Smooth muscle cell (in vitro differentiated cells): ENCODE data around the gene TSLP. TPM values are rescaled to one million over a fixed set of nuclear protein-coding genes. Genes with fewer than 3 reads are reported as not detected.
A peak's percentile ranks its signal among the peaks of the same experiment; 100 is the strongest.

Source experiments
- DNase-seq: peaks from one replicate; lab custom pipeline; 2025; ENCODE audit not compliant: unreplicated experiment; lab: John Stamatoyannopoulos, UW
- H2AFZ ChIP-seq: fragments of 200-600 bp; sonication (generic); 2 replicates; pipeline ENCODE4 v1.6.0; 2016; ENCODE audit warnings: antibody characterized with exemption, low read depth, mild to moderate bottlenecking
- H3F3A ChIP-seq: fragments of 200-600 bp; sonication (generic); 2 replicates; pipeline ENCODE4 v1.6.0; 2017; ENCODE audit warnings: antibody characterized with exemption, low read depth
- H3K27ac ChIP-seq: fragments of 200-600 bp; sonication (generic); 2 replicates; pipeline ENCODE4 v1.5.1; 2016; ENCODE audit warnings: low read depth, mild to moderate bottlenecking
- H3K27me3 ChIP-seq: fragments of 200-600 bp; sonication (generic); 2 replicates; pipeline ENCODE4 v1.6.1; 2016; ENCODE audit warnings: low read depth, mild to moderate bottlenecking
- H3K36me3 ChIP-seq: fragments of 200-600 bp; sonication (generic); 2 replicates; pipeline ENCODE4 v1.5.1; 2016; ENCODE audit warnings: low read depth
- H3K4me1 ChIP-seq: fragments of 200-600 bp; sonication (generic); 2 replicates; pipeline ENCODE4 v1.5.1; 2016; ENCODE audit warnings: low read depth
- H3K4me2 ChIP-seq: fragments of 200-600 bp; sonication (generic); 2 replicates; pipeline ENCODE4 v1.6.0; 2016; ENCODE audit warnings: mild to moderate bottlenecking
- H3K4me3 ChIP-seq: fragments of 200-600 bp; sonication (generic); 2 replicates; pipeline ENCODE4 v1.5.1; 2016; ENCODE audit warnings: mild to moderate bottlenecking
- H3K79me2 ChIP-seq: fragments of 200-600 bp; sonication (generic); 2 replicates; pipeline ENCODE4 v1.6.0; 2016; ENCODE audit warnings: low read depth, mild to moderate bottlenecking
- H3K9ac ChIP-seq: fragments of 200-600 bp; sonication (generic); 2 replicates; pipeline ENCODE4 v1.6.0; 2016; ENCODE audit warnings: low read depth
- H3K9me3 ChIP-seq: fragments of 200-600 bp; sonication (generic); replicated peaks from 2 replicates; pipeline ENCODE4 v1.5.1; 2016; ENCODE audit warnings: low read depth
- H4K20me1 ChIP-seq: fragments of 200-600 bp; sonication (generic); 2 replicates; pipeline ENCODE4 v1.6.0; 2016; ENCODE audit warnings: low read depth
- WGBS: methylation state at CpG from one replicate; pipeline ENCODE4 v1.1.7; 2016; ENCODE audit warnings: low lambda C conversion rate; 5-methylcytosine and 5-hydroxymethylcytosine counted together
- polyA plus RNA-seq: library from polyadenylated mRNA; unstranded; fragments of >200 nt; fragmentation: Nextera tagmentation; extraction: Ambion mirVana; gene quantifications from 2 replicates; pipeline ENCODE4 v1.2.1, GENCODE V29; 2016
- total RNA-seq: library from RNA; depleted of rRNA; stranded (reverse); fragments of >200 nt; gene quantifications from 2 replicates; pipeline ENCODE4 v1.2.3, GENCODE V29; 2014
- TF ChIP-seq, protein P1 (sequence below): fragments of 200-600 bp; sonication (generic); IDR thresholded peaks from 2 replicates; pipeline ENCODE4 v1.5.1; 2017; ENCODE audit warnings: borderline replicate concordance, mild to moderate bottlenecking, antibody characterized with exemption; ENCODE audit not compliant: insufficient read depth, poor library complexity, severe bottlenecking

The TSLP gene
- total and polyA plus RNA-seq, 2 experiments from 2014 or later = 1.2 to 1.8 TPM

DNA sequence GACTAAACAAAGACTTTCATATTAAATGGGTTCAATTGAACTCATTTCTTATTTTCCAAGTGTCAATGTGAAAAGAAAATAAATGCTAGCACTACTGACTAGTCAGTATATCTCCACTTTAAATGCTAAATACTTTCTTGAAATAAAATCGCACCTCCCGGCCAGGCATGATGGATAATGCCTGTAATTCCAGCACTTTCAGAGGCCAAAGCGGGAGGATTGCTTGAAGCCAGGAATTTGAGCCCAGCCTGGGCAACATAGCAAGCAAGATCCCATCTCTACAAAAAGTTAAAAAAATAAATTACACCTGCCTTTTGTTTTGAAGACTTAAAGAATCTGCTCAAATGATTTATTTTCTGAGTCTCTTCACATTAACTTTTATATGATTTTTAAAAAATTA is 55.4 kb downstream of the TSLP start:
- Histone ChIP-seq H3K36me3 (peaks cover 13% of the 10 kb centered on the region), H4K20me1 (no peaks in the 10 kb centered on the region), H2AFZ (no peak overlapping the region), H3K9ac (no peak overlapping the region), H3K4me2 (peak overlapping the region; percentile 15), H3F3A (peaks cover 3% of the 10 kb centered on the region), H3K27me3 (no peaks in the 10 kb centered on the region), H3K9me3 (no peaks in the 10 kb centered on the region), H3K4me3 (no peak overlapping the region), H3K27ac (peak overlapping the region; percentile 51), H3K4me1 (peaks cover 5% of the 10 kb centered on the region), H3K79me2 (no peaks in the 10 kb centered on the region)
- 58% methylated on average over 3 of the region's 3 CpGs for WGBS
- no peak for DNase-seq
- TF ChIP-seq, protein P1, sequence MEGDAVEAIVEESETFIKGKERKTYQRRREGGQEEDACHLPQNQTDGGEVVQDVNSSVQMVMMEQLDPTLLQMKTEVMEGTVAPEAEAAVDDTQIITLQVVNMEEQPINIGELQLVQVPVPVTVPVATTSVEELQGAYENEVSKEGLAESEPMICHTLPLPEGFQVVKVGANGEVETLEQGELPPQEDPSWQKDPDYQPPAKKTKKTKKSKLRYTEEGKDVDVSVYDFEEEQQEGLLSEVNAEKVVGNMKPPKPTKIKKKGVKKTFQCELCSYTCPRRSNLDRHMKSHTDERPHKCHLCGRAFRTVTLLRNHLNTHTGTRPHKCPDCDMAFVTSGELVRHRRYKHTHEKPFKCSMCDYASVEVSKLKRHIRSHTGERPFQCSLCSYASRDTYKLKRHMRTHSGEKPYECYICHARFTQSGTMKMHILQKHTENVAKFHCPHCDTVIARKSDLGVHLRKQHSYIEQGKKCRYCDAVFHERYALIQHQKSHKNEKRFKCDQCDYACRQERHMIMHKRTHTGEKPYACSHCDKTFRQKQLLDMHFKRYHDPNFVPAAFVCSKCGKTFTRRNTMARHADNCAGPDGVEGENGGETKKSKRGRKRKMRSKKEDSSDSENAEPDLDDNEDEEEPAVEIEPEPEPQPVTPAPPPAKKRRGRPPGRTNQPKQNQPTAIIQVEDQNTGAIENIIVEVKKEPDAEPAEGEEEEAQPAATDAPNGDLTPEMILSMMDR = no peak

Other genes with a start within 250 kb of the TSLP start
- 45.3 and 55.0 TPM in 2 replicates for gene WDR36, start 20.6 kb downstream of the TSLP start, total RNA-seq
- 10.8 and 12.7 TPM in 2 replicates for gene WDR36, start 20.6 kb downstream of the TSLP start, polyA plus RNA-seq
- gene CAMK4, start 152.7 kb downstream of the TSLP start, total RNA-seq = 0.85 and 3.6 TPM in 2 replicates
- 0.82 and 1.1 TPM in 2 replicates for gene CAMK4, start 152.7 kb downstream of the TSLP start, polyA plus RNA-seq